H1 (cell line): ENCODE measurements around the gene RCC2. TPM values are rescaled to one million over a fixed set of nuclear protein-coding genes. Genes with fewer than 3 reads are reported as not detected.

Source experiments
- BACH1 ChIP-seq: IDR thresholded peaks from 2 replicates; pipeline ENCODE4 v1.6.1; 2012; ENCODE audit warnings: low read length, improper control_type of control experiment
- CBX5 ChIP-seq: fragments of 300-800, 300-1000 bp; sonication (generic); IDR thresholded peaks from 2 replicates; pipeline ENCODE4 v1.7.1; 2016; ENCODE audit warnings: antibody characterized with exemption, low read length, low read depth
- CBX8 ChIP-seq: fragments of 300-800, 300-1000 bp; sonication (generic); IDR thresholded peaks from 2 replicates; pipeline ENCODE4 v1.7.1; 2016; ENCODE audit warnings: low read depth, low read length, borderline replicate concordance
- CHD7 ChIP-seq: fragments of 300-600 bp; sonication (generic); IDR thresholded peaks from 2 replicates; pipeline ENCODE4 v1.7.1; 2012; ENCODE audit warnings: low read length, moderate library complexity, mild to moderate bottlenecking, inconsistent platforms; ENCODE audit not compliant: insufficient replicate concordance
- CREB1 ChIP-seq: IDR thresholded peaks from 2 replicates; pipeline ENCODE4 v1.6.1; 2012; ENCODE audit warnings: inconsistent platforms
- EP300 ChIP-seq, 2 experiments: IDR thresholded peaks; 1 replicate in 1 of 2; 2 replicates in 1 of 2; pipeline ENCODE4 v1.6.1; 2011 to 2012; ENCODE audit warnings: low read depth in 2 of 2, low read length in 2 of 2, mild to moderate bottlenecking in 2 of 2, borderline replicate concordance in 1 of 2, inconsistent platforms in 1 of 2, moderate library complexity in 1 of 2
- EZH2 ChIP-seq: fragments of 200-600 bp; sonication (generic); IDR thresholded peaks from 2 replicates; pipeline ENCODE4 v1.7.1; 2012; ENCODE audit warnings: low read depth, mild to moderate bottlenecking, moderate library complexity, low read length, inconsistent platforms; ENCODE audit not compliant: severe bottlenecking
- FOSL1 ChIP-seq: IDR thresholded peaks from 2 replicates; pipeline ENCODE4 v1.6.1; 2011; ENCODE audit warnings: mild to moderate bottlenecking, low read depth, low read length, moderate library complexity; ENCODE audit not compliant: insufficient read depth
- JUN ChIP-seq: IDR thresholded peaks from 2 replicates; pipeline ENCODE4 v1.6.1; 2011; ENCODE audit warnings: low read depth, mild to moderate bottlenecking, improper control_type of control experiment, low read length
- NRF1 ChIP-seq: IDR thresholded peaks from 2 replicates; pipeline ENCODE4 v1.6.1; 2011; ENCODE audit warnings: mild to moderate bottlenecking, low read depth, low read length, improper control_type of control experiment
- SIRT6 ChIP-seq: IDR thresholded peaks from one replicate; pipeline ENCODE4 v1.7.1; 2012; ENCODE audit warnings: low read length, inconsistent platforms
- TCF12 ChIP-seq: IDR thresholded peaks from 2 replicates; pipeline ENCODE4 v1.6.1; 2011; ENCODE audit warnings: low read depth, mild to moderate bottlenecking, low read length
- YY1 ChIP-seq: IDR thresholded peaks from 2 replicates; pipeline ENCODE4 v1.6.1; 2011; ENCODE audit warnings: low read depth, mild to moderate bottlenecking, low read length
- polyA plus RNA-seq, 7 experiments: library from polyadenylated mRNA; depleted of rRNA in 3 of 7; stranded (reverse) in 5 of 7; unstranded in 2 of 7; fragments of >200 nt in 5 of 7; fragments of 200-250 nt in 2 of 7; gene quantifications; 1 replicate in 5 of 7; 2 replicates in 1 of 7; 4 replicates in 1 of 7; pipeline versions ENCODE4 v1.2.1 to v1.2.3, GENCODE V29; 2011 to 2013; ENCODE audit warnings: missing spikeins in 2 of 7, mixed read lengths in 2 of 7
- total RNA-seq: library from RNA; stranded (reverse); fragmentation: NEBNext Ultra II Directional; extraction: Animal tissue kit (Norgen Biotek cat#: 25700); gene quantifications from 2 replicates; pipeline ENCODE4 v1.2.1, GENCODE V29; 2021

Gene RCC2
- total and polyA plus RNA-seq, 2 of the 8 experiments (the other 6 are each of a cell fraction or from before 2014, with no cell fraction given), result 229 to 455 TPM

GRCh38 chr1:17471393-17471792 lies 31.9 kb upstream of the RCC2 start (continued):
- TF ChIP-seq CHD7 (no peak), YY1 (no peak), CBX5 (no peak), EP300 (IDR thresholded peaks at IDR 0.05; ENCODE audit: borderline replicate concordance in 1 of 2, low read depth in 2 of 2, low read length in 2 of 2) (no peak), TCF12 (no peak), FOSL1 (no peak), CBX8 (no peak), BACH1 (no peak), EZH2 (no peak), CREB1 (no peak), SIRT6 (no peak), JUN (no peak), NRF1 (no peak)
